ENCODE data around the gene DLX2. TPM values are rescaled to one million over a fixed set of nuclear protein-coding genes. Genes with fewer than 3 reads are reported as not detected.
"Not testable (repeated sequence)": the region's sequence is repeated elsewhere in the genome, so short reads cannot be mapped to it uniquely, and the experiment has no call there.

The DLX2 gene
- total RNA-seq, 6 donors from 2014 or later: not detected

DNA sequence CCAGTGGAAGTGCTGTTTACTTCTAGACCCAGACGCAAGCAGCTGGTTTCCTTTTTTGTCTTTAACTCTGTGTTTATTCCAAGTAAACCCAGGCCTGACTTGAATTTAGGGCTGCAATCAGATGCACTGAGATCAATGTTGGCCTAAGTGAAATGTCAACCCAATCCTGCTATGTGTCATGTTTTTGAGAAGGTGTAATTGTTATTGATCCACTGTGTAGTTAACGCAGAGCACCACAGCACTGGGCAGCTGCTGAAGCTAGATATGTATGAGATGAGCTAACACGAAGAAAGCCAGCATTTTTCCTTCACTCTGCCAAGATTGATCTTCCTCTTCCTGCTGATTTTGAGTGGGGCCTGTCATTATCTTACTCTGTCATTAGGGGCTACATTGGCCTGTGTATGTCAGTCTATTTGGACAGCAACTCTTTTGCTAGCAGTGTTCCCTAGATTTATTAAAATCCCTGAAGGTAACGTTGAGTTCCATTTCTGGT, 36.3 kb downstream of the DLX2 start:
- Histone ChIP-seq H3K4me1 (no peaks in the 10 kb centered on the region), H3K4me3 (no peak overlapping the region), H3K27me3 (no peaks in the 10 kb centered on the region), H3K9me3 (no peaks in the 10 kb centered on the region), H3K27ac (no peak overlapping the region), H3K36me3 (no peaks in the 10 kb centered on the region)
- ATAC-seq (ENCODE audit: low FRiP score in 2 of 2): no peak
- 80 to 82% methylated on average over 4 of the region's 4 CpGs for WGBS, 2 donors
- DNase-seq: no peak
- TF ChIP-seq POLR2AphosphoS5 (IDR thresholded peaks at IDR 0.05) (no peak), POLR2A (IDR thresholded peaks at IDR 0.05) (no peak), EP300 (IDR thresholded peaks at IDR 0.05) (no peak)
- TF ChIP-seq, protein P1, sequence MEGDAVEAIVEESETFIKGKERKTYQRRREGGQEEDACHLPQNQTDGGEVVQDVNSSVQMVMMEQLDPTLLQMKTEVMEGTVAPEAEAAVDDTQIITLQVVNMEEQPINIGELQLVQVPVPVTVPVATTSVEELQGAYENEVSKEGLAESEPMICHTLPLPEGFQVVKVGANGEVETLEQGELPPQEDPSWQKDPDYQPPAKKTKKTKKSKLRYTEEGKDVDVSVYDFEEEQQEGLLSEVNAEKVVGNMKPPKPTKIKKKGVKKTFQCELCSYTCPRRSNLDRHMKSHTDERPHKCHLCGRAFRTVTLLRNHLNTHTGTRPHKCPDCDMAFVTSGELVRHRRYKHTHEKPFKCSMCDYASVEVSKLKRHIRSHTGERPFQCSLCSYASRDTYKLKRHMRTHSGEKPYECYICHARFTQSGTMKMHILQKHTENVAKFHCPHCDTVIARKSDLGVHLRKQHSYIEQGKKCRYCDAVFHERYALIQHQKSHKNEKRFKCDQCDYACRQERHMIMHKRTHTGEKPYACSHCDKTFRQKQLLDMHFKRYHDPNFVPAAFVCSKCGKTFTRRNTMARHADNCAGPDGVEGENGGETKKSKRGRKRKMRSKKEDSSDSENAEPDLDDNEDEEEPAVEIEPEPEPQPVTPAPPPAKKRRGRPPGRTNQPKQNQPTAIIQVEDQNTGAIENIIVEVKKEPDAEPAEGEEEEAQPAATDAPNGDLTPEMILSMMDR (IDR thresholded peaks at IDR 0.05): no peak

DNA sequence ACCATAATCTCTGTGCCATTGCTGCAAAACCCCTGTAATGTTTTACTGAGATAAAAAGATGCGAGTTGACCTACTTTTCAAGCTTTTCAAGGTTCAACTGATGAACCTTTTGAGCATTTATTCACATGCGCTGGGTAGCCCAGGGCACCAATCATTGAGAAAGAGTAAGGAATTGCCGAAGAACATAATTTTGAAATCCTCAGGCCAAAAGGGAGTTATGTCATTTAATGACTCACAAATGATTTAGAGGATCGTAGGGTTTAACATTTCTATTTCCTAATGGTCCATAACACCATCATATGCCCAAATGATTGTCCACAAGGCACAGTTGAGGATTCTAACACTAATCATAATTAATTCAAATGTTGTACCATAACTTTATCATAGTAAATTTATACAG, 37.6 kb downstream of the DLX2 start:
- ATAC-seq (ENCODE audit: low FRiP score in 2 of 2) (no peak), DNase-seq (no peak)
- no peak overlapping the region for H3K4me3 ChIP-seq
- 68 to 77% methylated on average over 4 of the region's 4 CpGs for WGBS, 2 donors
- no peaks in the 10 kb centered on the region for H3K36me3 ChIP-seq
- TF ChIP-seq EP300 (IDR thresholded peaks at IDR 0.05) (no peak), POLR2AphosphoS5 (IDR thresholded peaks at IDR 0.05) (no peak), POLR2A (IDR thresholded peaks at IDR 0.05) (no peak)
- TF ChIP-seq, protein P1 (IDR thresholded peaks at IDR 0.05): no peak
- no peaks in the 10 kb centered on the region for H3K9me3 ChIP-seq
- no peak overlapping the region for H3K27ac ChIP-seq
- H3K4me1 ChIP-seq: no peaks in the 10 kb centered on the region
- H3K27me3 ChIP-seq: no peaks in the 10 kb centered on the region

DNA sequence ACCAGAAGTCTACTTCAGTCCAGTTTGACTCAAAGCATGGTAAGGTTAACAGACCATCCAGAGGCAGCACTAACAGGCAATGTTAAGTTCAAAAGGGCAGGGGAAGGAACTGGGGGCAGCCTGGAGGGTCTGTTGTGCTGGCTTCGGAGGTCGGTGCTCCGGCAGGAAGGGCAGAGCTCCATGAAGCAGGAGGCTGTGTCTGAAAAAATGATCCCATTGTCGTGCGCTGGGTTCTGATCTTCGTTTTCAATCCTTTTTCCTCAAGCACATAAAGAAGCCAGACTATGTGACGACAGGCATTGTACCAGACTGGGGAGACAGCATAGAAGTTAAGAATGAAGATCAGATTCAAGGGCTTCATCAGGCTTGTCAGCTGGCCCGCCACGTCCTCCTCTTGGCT, 39.3 kb downstream of the DLX2 start:
- TF ChIP-seq EP300 (IDR thresholded peaks at IDR 0.05): no peak
- no peak for TF ChIP-seq POLR2AphosphoS5 (IDR thresholded peaks at IDR 0.05)
- TF ChIP-seq POLR2A (IDR thresholded peaks at IDR 0.05): no peak
- TF ChIP-seq, protein P1 (IDR thresholded peaks at IDR 0.05): no peak
- ATAC-seq (ENCODE audit: low FRiP score in 2 of 2): no peak
- WGBS, 2 donors: 92 to 94% methylated on average over 9 of the region's 9 CpGs

DNA sequence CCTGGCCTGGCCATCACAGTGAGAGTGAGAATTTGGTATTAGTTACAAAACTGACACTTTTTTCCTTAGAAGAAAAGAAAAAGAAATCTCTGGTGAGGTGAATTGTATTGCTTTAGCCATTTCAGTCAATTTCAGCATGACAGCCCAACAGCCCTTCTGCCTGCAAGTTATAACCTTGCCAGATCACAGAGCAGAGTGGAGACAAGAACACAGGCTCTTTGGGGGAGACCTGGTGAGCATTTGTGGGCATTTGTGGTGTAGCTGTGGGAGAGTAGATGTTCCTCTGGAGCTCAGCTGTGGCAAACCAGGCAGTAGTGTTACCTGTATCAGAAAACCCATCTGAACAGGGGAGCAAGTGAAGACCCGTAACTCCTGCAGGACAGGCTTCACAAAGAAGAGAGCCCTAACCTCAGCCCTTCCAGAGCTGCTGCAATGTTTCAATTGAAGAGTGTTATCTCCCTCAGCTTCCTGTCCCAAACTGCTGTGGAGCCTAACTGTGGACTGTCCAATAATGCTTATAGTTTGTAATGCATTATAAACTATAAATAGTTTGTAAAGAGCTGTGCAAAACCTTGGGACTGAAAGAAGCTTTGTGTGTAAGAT, 40.2 kb downstream of the DLX2 start:
- Histone ChIP-seq H3K9me3 (no peaks in the 10 kb centered on the region), H3K27ac (no peak overlapping the region), H3K36me3 (no peaks in the 10 kb centered on the region), H3K4me3 (no peak overlapping the region), H3K27me3 (no peaks in the 10 kb centered on the region), H3K4me1 (no peaks in the 10 kb centered on the region)
- ATAC-seq (ENCODE audit: low FRiP score in 2 of 2) (no peak), DNase-seq (no peak)
- TF ChIP-seq POLR2AphosphoS5 (IDR thresholded peaks at IDR 0.05) (no peak), EP300 (IDR thresholded peaks at IDR 0.05) (no peak), POLR2A (IDR thresholded peaks at IDR 0.05) (no peak)
- TF ChIP-seq, protein P1 (IDR thresholded peaks at IDR 0.05): no peak
- 75% methylated on average over 1 of the region's 1 CpG; no CpG with 5 or more reads in 1 of the 2 donors for WGBS, 2 donors

More for the DNA sequence above, 39.3 kb downstream of the DLX2 start:
- Histone ChIP-seq H3K27me3 (no peaks in the 10 kb centered on the region), H3K4me1 (no peaks in the 10 kb centered on the region), H3K9me3 (no peaks in the 10 kb centered on the region), H3K36me3 (no peaks in the 10 kb centered on the region), H3K27ac (no peak overlapping the region), H3K4me3 (no peak overlapping the region)
- DNase-seq: no peak

DNA sequence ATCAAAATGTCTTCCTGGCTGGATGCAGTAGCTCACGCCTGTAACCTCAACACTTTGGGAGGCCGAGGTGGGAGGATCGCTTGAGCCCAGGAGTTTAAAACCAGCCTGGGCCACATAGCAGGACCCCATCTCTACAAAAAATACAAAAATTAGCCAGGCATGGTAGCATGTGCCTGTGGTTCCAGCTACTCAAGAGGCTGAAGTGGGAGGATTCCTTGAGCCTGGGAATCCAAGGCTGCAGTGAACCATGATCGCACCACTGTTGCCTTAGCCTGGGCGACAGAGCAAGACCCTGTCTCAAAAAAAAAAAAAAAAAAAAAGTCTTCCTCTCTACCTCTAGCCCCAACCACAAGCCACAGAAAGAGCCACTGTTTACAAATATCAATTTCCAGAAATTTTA, 42.6 kb downstream of the DLX2 start:
- not testable (repeated sequence) for ATAC-seq (ENCODE audit: low FRiP score in 2 of 2)

More for the DNA sequence above, 42.6 kb downstream of the DLX2 start:
- not testable (repeated sequence) for H3K4me3 ChIP-seq, H3K36me3 ChIP-seq, H3K27ac ChIP-seq, H3K27me3 ChIP-seq, H3K4me1 ChIP-seq, DNase-seq, H3K9me3 ChIP-seq
- WGBS, 2 donors: 97 to 99% methylated on average over 5 of the region's 5 CpGs

All from upper lobe of left lung (tissue), 6 donors.